Fibroblast of lung (primary cell): ENCODE measurements around the gene GNB1L. TPM values are rescaled to one million over a fixed set of nuclear protein-coding genes. Genes with fewer than 3 reads are reported as not detected.

ENCODE experiments used
- DNase-seq, 2 donors: peaks; one replicate each; pipeline versions ENCODE4 v3.0.0 to v3.0.0-alpha.2; 2010; ENCODE audit warnings: low read depth in 2 of 2
- H2AFZ ChIP-seq: 2 replicates; pipeline ENCODE4 v1.5.1; 2012; ENCODE audit warnings: low read length, control low read depth, inconsistent platforms
- H3K27ac ChIP-seq: 2 replicates; pipeline ENCODE4 v1.5.1; 2011; ENCODE audit warnings: low read length, control low read depth; ENCODE audit not compliant: insufficient read depth
- H3K27me3 ChIP-seq: 2 replicates; pipeline ENCODE4 v1.5.1; 2011; ENCODE audit warnings: mild to moderate bottlenecking, low read length; ENCODE audit not compliant: control insufficient read depth, insufficient read depth
- H3K36me3 ChIP-seq: 2 replicates; pipeline ENCODE4 v1.5.1; 2011; ENCODE audit warnings: low read length; ENCODE audit not compliant: control insufficient read depth, insufficient read depth
- H3K4me1 ChIP-seq: 2 replicates; pipeline ENCODE4 v1.5.1; 2011; ENCODE audit warnings: low read length; ENCODE audit not compliant: control insufficient read depth, insufficient read depth; ENCODE audit errors: extremely low read depth
- H3K4me2 ChIP-seq: 2 replicates; pipeline ENCODE4 v1.5.1; 2011; ENCODE audit warnings: low read length, control low read depth; ENCODE audit not compliant: insufficient read depth; ENCODE audit errors: extremely low read depth
- H3K4me3 ChIP-seq, 4 experiments: fragments of 200-600 bp in 1 of 4; sonication (generic) in 1 of 4; replicated peaks in 1 of 4; 2 replicates each; pipeline ENCODE4 v1.5.1; 2011 to 2016; ENCODE audit warnings: low read length in 4 of 4, low read depth in 3 of 4, mild to moderate bottlenecking in 3 of 4, control low read depth in 2 of 4, inconsistent platforms in 1 of 4, mixed read lengths in 1 of 4; ENCODE audit not compliant: insufficient read depth in 1 of 4; ENCODE audit errors: control extremely low read depth in 1 of 4
- H3K79me2 ChIP-seq: 2 replicates; pipeline ENCODE4 v1.5.1; 2012; ENCODE audit warnings: mild to moderate bottlenecking, low read length, inconsistent platforms; ENCODE audit not compliant: control insufficient read depth, insufficient read depth
- H3K9ac ChIP-seq: 2 replicates; pipeline ENCODE4 v1.5.1; 2011; ENCODE audit warnings: mild to moderate bottlenecking, low read length, control low read depth; ENCODE audit not compliant: insufficient read depth
- H3K9me3 ChIP-seq: 2 replicates; pipeline ENCODE4 v1.5.1; 2012; ENCODE audit warnings: low read depth, low read length; ENCODE audit not compliant: control insufficient read depth, insufficient read depth
- H4K20me1 ChIP-seq: 2 replicates; pipeline ENCODE4 v1.5.1; 2011; ENCODE audit warnings: low read length; ENCODE audit not compliant: control insufficient read depth, insufficient read depth; ENCODE audit errors: extremely low read depth
- CTCF ChIP-seq, 2 donors: IDR thresholded peaks in 1 of 2; conservative IDR thresholded peaks in 1 of 2; 1 replicate in 1 of 2; 2 replicates in 1 of 2; pipeline ENCODE4 v1.5.1; 2011 to 2012; ENCODE audit warnings: low read length in 2 of 2, control low read depth in 1 of 2, inconsistent platforms in 1 of 2, low read depth in 1 of 2, mild to moderate bottlenecking in 1 of 2
- EZH2 ChIP-seq: IDR thresholded peaks from 2 replicates; pipeline ENCODE4 v1.5.1; 2012; ENCODE audit warnings: low read length, control low read depth, mild to moderate bottlenecking; ENCODE audit errors: missing control alignments
- polyA plus RNA-seq, 2 donors: library from polyadenylated mRNA; depleted of rRNA in 1 of 2; stranded (reverse) in 1 of 2; unstranded in 1 of 2; fragments of >200 nt; gene quantifications; 2 replicates each; pipeline ENCODE4 v1.2.1, GENCODE V29; 2011 to 2012; ENCODE audit warnings: missing spikeins in 1 of 2
- total RNA-seq: library from RNA; depleted of rRNA; stranded (reverse); fragments of >200 nt; gene quantifications from 2 replicates; pipeline ENCODE4 v1.2.1, GENCODE V29; 2014

GNB1L gene
- total and polyA plus RNA-seq, 2 donors (not counting 1 experiment from before 2014, with no cell fraction given), result 1.4 to 7.8 TPM

GRCh38 chr22:19746726-19747125 is 107.9 kb downstream of the GNB1L start:
- Histone ChIP-seq H4K20me1 (no peaks in the 10 kb centered on the region), H3K79me2 (no peaks in the 10 kb centered on the region), H3K27ac (no peak overlapping the region), H3K27me3 (no peaks in the 10 kb centered on the region), H3K4me3 (no peak overlapping the region), H3K36me3 (no peaks in the 10 kb centered on the region), H3K9me3 (no peaks in the 10 kb centered on the region), H2AFZ (no peak overlapping the region), H3K9ac (no peak overlapping the region), H3K4me1 (no peaks in the 10 kb centered on the region), H3K4me2 (no peak overlapping the region)
- no peak for DNase-seq
- TF ChIP-seq CTCF (conservative IDR thresholded peaks at IDR 0.05 in 1 of 2, IDR thresholded peaks at IDR 0.05 in 1 of 2; ENCODE audit: low read depth in 1 of 2, low read length in 2 of 2) (no peak), EZH2 (no peak)

GRCh38 chr22:19745155-19746101 is 109.2 kb downstream of the GNB1L start:
- Histone ChIP-seq H4K20me1 (no peaks in the 10 kb centered on the region), H3K9me3 (no peaks in the 10 kb centered on the region), H3K9ac (no peak overlapping the region), H3K27me3 (no peaks in the 10 kb centered on the region), H3K27ac (no peak overlapping the region), H3K4me3 (no peak overlapping the region), H3K36me3 (no peaks in the 10 kb centered on the region), H3K4me2 (no peak overlapping the region), H2AFZ (no peak overlapping the region), H3K4me1 (no peaks in the 10 kb centered on the region), H3K79me2 (no peaks in the 10 kb centered on the region)
- TF ChIP-seq EZH2 (no peak), CTCF (conservative IDR thresholded peaks at IDR 0.05 in 1 of 2, IDR thresholded peaks at IDR 0.05 in 1 of 2; ENCODE audit: low read depth in 1 of 2, low read length in 2 of 2) (no peak)
- no peak for DNase-seq

- TF ChIP-seq EZH2 (no peak), CTCF (conservative IDR thresholded peaks at IDR 0.05 in 1 of 2, IDR thresholded peaks at IDR 0.05 in 1 of 2; ENCODE audit: low read depth in 1 of 2, low read length in 2 of 2) (no peak)
- Histone ChIP-seq H3K9ac (no peak overlapping the region), H3K79me2 (no peaks in the 10 kb centered on the region)
These were observed 110.2 kb downstream of the GNB1L start for GRCh38 chr22:19744350-19745006.

More at GRCh38 chr22:19744350-19745006, 110.2 kb downstream of the GNB1L start:
- Histone ChIP-seq H3K4me2 (no peak overlapping the region), H4K20me1 (no peaks in the 10 kb centered on the region), H3K4me1 (no peaks in the 10 kb centered on the region), H3K36me3 (no peaks in the 10 kb centered on the region), H3K27me3 (no peaks in the 10 kb centered on the region), H2AFZ (no peak overlapping the region), H3K4me3 (no peak overlapping the region), H3K27ac (no peak overlapping the region), H3K9me3 (no peaks in the 10 kb centered on the region)
- no peak for DNase-seq
